ENCODE measurements around the gene RTEL1. TPM values are rescaled to one million over a fixed set of nuclear protein-coding genes. Genes with fewer than 3 reads are reported as not detected.

Gene RTEL1
- total and polyA plus RNA-seq, 9 of the 15 experiments (the other 6 are each of a cell fraction or from before 2014, with no cell fraction given): 0.36 to 61.0 (median 17.9) TPM

DNA sequence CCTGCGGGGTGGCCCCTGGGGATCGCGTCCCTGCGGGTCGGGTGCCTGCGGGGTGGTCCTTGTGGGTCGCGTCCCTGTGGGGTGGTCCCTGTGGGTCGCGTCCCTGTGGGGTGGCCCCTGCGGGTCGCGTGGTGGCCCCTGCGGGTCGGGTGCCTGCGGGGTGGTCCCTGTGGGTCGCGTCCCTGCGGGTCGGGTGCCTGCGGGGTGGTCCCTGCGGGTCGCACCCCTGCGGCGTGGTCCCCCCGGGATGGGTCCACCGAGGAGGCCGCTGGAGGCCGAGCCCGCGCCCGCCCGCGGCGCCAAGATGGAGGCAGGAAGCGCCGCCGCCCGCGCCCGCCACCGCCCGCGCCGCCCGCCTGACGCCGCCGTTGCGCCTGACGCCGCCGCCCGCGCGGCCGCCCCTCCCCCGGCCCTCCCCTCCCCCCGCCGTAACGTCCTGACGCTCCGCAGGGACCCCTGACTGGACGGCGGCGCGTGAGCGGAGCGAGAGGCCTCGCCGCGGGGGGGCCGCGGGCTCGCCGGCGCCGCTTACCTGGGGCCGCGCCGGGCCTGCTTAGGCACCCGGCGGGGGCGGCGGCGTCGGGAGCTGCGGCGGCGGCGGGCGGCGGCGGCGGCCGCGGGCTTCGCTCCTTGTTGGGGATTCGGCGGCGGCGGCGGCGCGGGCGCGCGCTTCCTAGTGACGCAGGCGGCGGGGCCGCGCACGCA lies 31.5 kb upstream of the RTEL1 start, which contains the start of gene GMEB2 (continued):
- TF ChIP-seq, protein P1, sequence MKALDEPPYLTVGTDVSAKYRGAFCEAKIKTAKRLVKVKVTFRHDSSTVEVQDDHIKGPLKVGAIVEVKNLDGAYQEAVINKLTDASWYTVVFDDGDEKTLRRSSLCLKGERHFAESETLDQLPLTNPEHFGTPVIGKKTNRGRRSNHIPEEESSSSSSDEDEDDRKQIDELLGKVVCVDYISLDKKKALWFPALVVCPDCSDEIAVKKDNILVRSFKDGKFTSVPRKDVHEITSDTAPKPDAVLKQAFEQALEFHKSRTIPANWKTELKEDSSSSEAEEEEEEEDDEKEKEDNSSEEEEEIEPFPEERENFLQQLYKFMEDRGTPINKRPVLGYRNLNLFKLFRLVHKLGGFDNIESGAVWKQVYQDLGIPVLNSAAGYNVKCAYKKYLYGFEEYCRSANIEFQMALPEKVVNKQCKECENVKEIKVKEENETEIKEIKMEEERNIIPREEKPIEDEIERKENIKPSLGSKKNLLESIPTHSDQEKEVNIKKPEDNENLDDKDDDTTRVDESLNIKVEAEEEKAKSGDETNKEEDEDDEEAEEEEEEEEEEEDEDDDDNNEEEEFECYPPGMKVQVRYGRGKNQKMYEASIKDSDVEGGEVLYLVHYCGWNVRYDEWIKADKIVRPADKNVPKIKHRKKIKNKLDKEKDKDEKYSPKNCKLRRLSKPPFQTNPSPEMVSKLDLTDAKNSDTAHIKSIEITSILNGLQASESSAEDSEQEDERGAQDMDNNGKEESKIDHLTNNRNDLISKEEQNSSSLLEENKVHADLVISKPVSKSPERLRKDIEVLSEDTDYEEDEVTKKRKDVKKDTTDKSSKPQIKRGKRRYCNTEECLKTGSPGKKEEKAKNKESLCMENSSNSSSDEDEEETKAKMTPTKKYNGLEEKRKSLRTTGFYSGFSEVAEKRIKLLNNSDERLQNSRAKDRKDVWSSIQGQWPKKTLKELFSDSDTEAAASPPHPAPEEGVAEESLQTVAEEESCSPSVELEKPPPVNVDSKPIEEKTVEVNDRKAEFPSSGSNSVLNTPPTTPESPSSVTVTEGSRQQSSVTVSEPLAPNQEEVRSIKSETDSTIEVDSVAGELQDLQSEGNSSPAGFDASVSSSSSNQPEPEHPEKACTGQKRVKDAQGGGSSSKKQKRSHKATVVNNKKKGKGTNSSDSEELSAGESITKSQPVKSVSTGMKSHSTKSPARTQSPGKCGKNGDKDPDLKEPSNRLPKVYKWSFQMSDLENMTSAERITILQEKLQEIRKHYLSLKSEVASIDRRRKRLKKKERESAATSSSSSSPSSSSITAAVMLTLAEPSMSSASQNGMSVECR (CRISPR knock-in tag; IDR thresholded peaks at IDR 0.05): 0 out of 2 replicates have a peak, but pooled peaks have one; percentile 8
- TF ChIP-seq CREB1 (IDR thresholded peaks at IDR 0.05) (peak; percentile 52), CREB1 (CRISPR knock-in tag; IDR thresholded peaks at IDR 0.05) (no peak), NONO (IDR thresholded peaks at IDR 0.05; ENCODE audit: low read depth in 2 of 2, low read length in 1 of 2) (peak in 1 of 2 experiments; percentile 83; a peak in 2 of 4 replicates), YY1 (IDR thresholded peaks at IDR 0.05; ENCODE audit: borderline replicate concordance in 1 of 3, control insufficient read depth in 1 of 3, extremely low read depth in 1 of 3, insufficient read depth in 3 of 3, insufficient read length in 1 of 3, insufficient replicate concordance in 2 of 3, low read depth in 1 of 3, low read length in 2 of 3) (peak; percentile 46 to 93 (median 85)), CHD2 (IDR thresholded peaks at IDR 0.05; ENCODE audit: low read depth, low read length) (peak; percentile 19; the same call in 1 of the 2 replicates), NR2C2 (CRISPR knock-in tag; IDR thresholded peaks at IDR 0.05) (no peak), NR2C2 (tag; IDR thresholded peaks at IDR 0.05) (peak; percentile 61; the same call in 1 of the 2 replicates), ZNF445 (CRISPR knock-in tag; IDR thresholded peaks at IDR 0.05; ENCODE audit: low read depth) (no peak), ZFX (CRISPR knock-in tag; IDR thresholded peaks at IDR 0.05) (peak; percentile 58), GATAD2B (IDR thresholded peaks at IDR 0.05; ENCODE audit: borderline replicate concordance) (no peak), IFI16 (CRISPR knock-in tag; IDR thresholded peaks at IDR 0.05) (no peak), ERF (CRISPR knock-in tag; IDR thresholded peaks at IDR 0.05) (peak; percentile 42; the same call in 1 of the 2 replicates), MAZ (CRISPR knock-in tag; conservative IDR thresholded peaks at IDR 0.05 in 1 of 2, IDR thresholded peaks at IDR 0.05 in 1 of 2) (peak in 1 of 2 experiments; percentile 21; a peak in 2 of 4 replicates), FOXP1 (CRISPR knock-in tag; IDR thresholded peaks at IDR 0.05) (0 out of 2 replicates have a peak, but pooled peaks have one; percentile 37)
- TF ChIP-seq, protein P2, sequence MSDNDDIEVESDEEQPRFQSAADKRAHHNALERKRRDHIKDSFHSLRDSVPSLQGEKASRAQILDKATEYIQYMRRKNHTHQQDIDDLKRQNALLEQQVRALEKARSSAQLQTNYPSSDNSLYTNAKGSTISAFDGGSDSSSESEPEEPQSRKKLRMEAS (CRISPR knock-in tag; IDR thresholded peaks at IDR 0.05): no peak
- TF ChIP-seq, protein P3, sequence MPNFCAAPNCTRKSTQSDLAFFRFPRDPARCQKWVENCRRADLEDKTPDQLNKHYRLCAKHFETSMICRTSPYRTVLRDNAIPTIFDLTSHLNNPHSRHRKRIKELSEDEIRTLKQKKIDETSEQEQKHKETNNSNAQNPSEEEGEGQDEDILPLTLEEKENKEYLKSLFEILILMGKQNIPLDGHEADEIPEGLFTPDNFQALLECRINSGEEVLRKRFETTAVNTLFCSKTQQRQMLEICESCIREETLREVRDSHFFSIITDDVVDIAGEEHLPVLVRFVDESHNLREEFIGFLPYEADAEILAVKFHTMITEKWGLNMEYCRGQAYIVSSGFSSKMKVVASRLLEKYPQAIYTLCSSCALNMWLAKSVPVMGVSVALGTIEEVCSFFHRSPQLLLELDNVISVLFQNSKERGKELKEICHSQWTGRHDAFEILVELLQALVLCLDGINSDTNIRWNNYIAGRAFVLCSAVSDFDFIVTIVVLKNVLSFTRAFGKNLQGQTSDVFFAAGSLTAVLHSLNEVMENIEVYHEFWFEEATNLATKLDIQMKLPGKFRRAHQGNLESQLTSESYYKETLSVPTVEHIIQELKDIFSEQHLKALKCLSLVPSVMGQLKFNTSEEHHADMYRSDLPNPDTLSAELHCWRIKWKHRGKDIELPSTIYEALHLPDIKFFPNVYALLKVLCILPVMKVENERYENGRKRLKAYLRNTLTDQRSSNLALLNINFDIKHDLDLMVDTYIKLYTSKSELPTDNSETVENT (CRISPR knock-in tag; IDR thresholded peaks at IDR 0.05): peak; percentile 84
- TF ChIP-seq, protein P4, sequence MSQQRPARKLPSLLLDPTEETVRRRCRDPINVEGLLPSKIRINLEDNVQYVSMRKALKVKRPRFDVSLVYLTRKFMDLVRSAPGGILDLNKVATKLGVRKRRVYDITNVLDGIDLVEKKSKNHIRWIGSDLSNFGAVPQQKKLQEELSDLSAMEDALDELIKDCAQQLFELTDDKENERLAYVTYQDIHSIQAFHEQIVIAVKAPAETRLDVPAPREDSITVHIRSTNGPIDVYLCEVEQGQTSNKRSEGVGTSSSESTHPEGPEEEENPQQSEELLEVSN (IDR thresholded peaks at IDR 0.05; ENCODE audit: borderline replicate concordance in 1 of 2, extremely low read depth in 1 of 2, insufficient read depth in 1 of 2, insufficient read length in 1 of 2, low read depth in 1 of 2, low read length in 1 of 2, poor library complexity in 1 of 2, severe bottlenecking in 1 of 2): peak in 1 of 2 experiments; percentile 60
